HFFc6 (cell line): ENCODE results near the gene TSPAN31. TPM values are rescaled to one million over a fixed set of nuclear protein-coding genes. Genes with fewer than 3 reads are reported as not detected.

Source experiments
- DNase-seq: peaks from one replicate; pipeline ENCODE4 v3.0.0-alpha.2; 2018
- H3K27ac Mint-ChIP-seq: 2 replicates; pipeline ENCODE4 v1.8.0; 2020; ENCODE audit warnings: mild to moderate bottlenecking, mixed read lengths
- H3K27me3 Mint-ChIP-seq: 2 replicates; pipeline ENCODE4 v1.8.0; 2021; ENCODE audit warnings: mild to moderate bottlenecking, moderate library complexity, mixed read lengths; ENCODE audit not compliant: insufficient read depth
- H3K36me3 Mint-ChIP-seq: 2 replicates; pipeline ENCODE4 v1.8.0; 2021; ENCODE audit warnings: low read depth, mixed read lengths
- H3K4me1 Mint-ChIP-seq: 2 replicates; pipeline ENCODE4 v1.8.0; 2020; ENCODE audit warnings: low read depth, mixed read lengths
- H3K4me3 Mint-ChIP-seq: 2 replicates; pipeline ENCODE4 v1.8.0; 2020; ENCODE audit warnings: mild to moderate bottlenecking, moderate library complexity, mixed read lengths
- H3K9me3 Mint-ChIP-seq: 2 replicates; pipeline ENCODE4 v1.8.0; 2020; ENCODE audit warnings: mild to moderate bottlenecking, mixed read lengths
- total RNA-seq, 6 experiments: library from RNA; stranded (reverse); fragmentation: NEBNext Ultra II Directional; extraction: Animal tissue kit (Norgen Biotek cat#: 25700); gene quantifications; 2 replicates in 1 of 6; 3 replicates in 5 of 6; pipeline ENCODE4 v1.2.3, GENCODE V29; 2021
- TF ChIP-seq, protein P1 (sequence below): fragments of 200-600 bp; sonication (generic); IDR thresholded peaks from 2 replicates; pipeline ENCODE4 v1.5.0; 2021; ENCODE audit warnings: antibody characterized with exemption, mild to moderate bottlenecking

Gene TSPAN31
- total RNA-seq, 6 experiments from 2014 or later = 20.3 to 32.3 (median 24.3) TPM

- H3K4me1 Mint-ChIP-seq = peaks cover 24% of the 10 kb centered on the region
- TF ChIP-seq, protein P1, sequence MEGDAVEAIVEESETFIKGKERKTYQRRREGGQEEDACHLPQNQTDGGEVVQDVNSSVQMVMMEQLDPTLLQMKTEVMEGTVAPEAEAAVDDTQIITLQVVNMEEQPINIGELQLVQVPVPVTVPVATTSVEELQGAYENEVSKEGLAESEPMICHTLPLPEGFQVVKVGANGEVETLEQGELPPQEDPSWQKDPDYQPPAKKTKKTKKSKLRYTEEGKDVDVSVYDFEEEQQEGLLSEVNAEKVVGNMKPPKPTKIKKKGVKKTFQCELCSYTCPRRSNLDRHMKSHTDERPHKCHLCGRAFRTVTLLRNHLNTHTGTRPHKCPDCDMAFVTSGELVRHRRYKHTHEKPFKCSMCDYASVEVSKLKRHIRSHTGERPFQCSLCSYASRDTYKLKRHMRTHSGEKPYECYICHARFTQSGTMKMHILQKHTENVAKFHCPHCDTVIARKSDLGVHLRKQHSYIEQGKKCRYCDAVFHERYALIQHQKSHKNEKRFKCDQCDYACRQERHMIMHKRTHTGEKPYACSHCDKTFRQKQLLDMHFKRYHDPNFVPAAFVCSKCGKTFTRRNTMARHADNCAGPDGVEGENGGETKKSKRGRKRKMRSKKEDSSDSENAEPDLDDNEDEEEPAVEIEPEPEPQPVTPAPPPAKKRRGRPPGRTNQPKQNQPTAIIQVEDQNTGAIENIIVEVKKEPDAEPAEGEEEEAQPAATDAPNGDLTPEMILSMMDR = no peak
- H3K36me3 Mint-ChIP-seq = peaks cover 8% of the 10 kb centered on the region
- peak overlapping the region; percentile 80 for H3K4me3 Mint-ChIP-seq
- peaks cover 4% of the 10 kb centered on the region; the same call in 1 of the 2 replicates for H3K27me3 Mint-ChIP-seq
- no peak for DNase-seq
- H3K27ac Mint-ChIP-seq = no peak overlapping the region
- no peaks in the 10 kb centered on the region for H3K9me3 Mint-ChIP-seq
These were observed 19.8 kb downstream of the TSPAN31 start for GRCh38 chr12:57764662-57765002.

DNA sequence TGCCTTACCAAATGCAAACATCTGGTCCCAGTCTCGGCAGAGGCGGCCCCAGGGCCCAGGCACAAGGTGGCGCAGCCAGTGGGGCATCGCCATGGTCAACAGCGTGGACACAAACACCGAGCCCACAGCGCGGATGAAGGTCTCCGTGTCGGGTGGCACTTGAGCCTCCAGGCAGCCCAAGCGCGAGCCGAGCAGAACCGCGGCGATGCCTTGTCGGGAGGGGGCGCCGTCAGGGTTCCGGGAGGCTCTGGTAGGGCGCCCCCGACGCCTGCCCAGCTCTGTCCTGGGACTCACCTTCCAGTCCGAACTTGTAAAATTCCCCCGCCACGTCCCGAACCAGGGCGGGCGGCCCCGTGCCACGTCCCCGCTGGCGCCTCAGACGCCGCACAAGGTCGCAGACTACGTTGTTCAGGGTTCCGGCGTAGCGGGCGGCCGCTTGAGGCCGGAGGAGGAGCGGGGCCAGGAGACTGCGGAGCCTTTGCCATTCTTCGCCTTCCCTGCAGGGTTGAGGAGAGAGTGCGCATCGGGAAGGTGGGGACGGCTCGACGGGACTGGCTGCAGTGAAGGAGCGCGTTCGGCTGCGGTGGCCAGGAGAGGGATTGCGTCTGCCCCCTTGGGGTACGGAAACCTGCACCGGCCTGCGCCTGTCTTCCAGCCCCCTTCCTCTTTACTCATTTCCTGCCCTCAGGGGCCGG lies 20.3 kb downstream of the TSPAN31 start:
- Mint-ChIP-seq H3K36me3 (peaks cover 13% of the 10 kb centered on the region), H3K9me3 (no peaks in the 10 kb centered on the region), H3K4me1 (peaks cover 29% of the 10 kb centered on the region), H3K4me3 (peak overlapping the region; percentile 80), H3K27me3 (peaks cover 4% of the 10 kb centered on the region; the same call in 1 of the 2 replicates), H3K27ac (peak overlapping the region; percentile 57)
- TF ChIP-seq, protein P1 = peak; percentile 74
- DNase-seq = peak; percentile 28

GRCh38 chr12:57765698-57766463 lies 21.0 kb downstream of the TSPAN31 start:
- Mint-ChIP-seq H3K27me3 (peaks cover 4% of the 10 kb centered on the region; the same call in 1 of the 2 replicates), H3K27ac (peak overlapping the region; percentile 57; the same call in 1 of the 2 replicates), H3K4me3 (peak overlapping the region; percentile 80)

DNA sequence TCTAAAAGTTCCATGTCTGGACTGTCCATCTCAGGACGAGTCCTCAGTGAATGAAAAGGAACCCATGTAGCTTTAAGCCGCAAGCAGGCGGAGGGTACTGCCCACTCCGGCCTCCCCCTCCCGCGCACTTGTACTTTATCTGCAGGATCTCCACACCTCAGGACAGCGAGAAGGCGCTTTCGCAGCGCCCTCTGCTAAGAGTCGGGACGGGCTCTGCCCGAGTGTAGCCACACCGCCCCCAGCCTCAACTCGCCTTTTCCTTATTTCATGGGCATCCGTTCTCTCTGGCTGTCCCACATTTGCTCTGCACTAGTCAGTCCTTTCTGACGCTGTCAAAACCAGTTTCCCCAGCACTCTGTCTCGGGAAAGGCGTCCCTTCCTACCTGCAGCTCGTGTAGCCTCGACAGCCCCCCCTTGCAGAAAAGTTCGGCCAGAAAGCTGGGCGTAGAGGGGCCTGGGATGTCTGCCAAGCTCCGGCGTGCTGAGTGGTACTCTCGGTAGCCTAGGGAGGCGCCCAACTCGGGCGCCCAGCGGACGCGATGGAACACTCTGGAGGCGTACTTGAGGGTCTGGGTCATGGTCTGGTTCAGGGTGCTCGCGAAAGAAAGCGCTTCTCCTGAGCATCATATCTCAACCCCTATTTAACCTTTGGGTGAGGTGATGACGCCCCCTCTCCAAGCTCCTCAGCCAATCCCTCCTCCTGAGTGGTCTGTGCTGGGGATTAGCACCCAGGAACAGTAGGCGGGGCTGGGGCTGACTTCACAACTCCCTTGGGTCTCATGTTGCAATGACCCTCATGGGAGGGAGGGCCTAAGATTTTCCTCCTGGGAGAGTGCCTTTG lies 21.8 kb downstream of the TSPAN31 start, which contains the start of gene CYP27B1:
Gene CYP27B1 (minus strand): TSS at position 615 of the 841 bp plus-strand sequence. CDS start 37 bp downstream, at position 578.
- H3K4me1 Mint-ChIP-seq = peaks cover 45% of the 10 kb centered on the region
- peak within 1 kb of the TSS; percentile 80 for H3K4me3 Mint-ChIP-seq
- TF ChIP-seq, protein P1 = no peak
- no peaks in the 10 kb centered on the region for H3K9me3 Mint-ChIP-seq
- H3K27ac Mint-ChIP-seq = no peak within 1 kb of the TSS
- peaks cover 20% of the 10 kb centered on the region for H3K36me3 Mint-ChIP-seq
- DNase-seq = no peak
- peaks cover 4% of the 10 kb centered on the region; the same call in 1 of the 2 replicates for H3K27me3 Mint-ChIP-seq

More at GRCh38 chr12:57765698-57766463, 21.0 kb downstream of the TSPAN31 start:
- TF ChIP-seq, protein P1 = no peak
- Mint-ChIP-seq H3K9me3 (no peaks in the 10 kb centered on the region), H3K36me3 (peaks cover 20% of the 10 kb centered on the region), H3K4me1 (peaks cover 37% of the 10 kb centered on the region)
- DNase-seq = no peak

GRCh38 chr12:57767305-57767698 lies 22.5 kb downstream of the TSPAN31 start:
- H3K27me3 Mint-ChIP-seq = peaks cover 4% of the 10 kb centered on the region
- H3K4me3 Mint-ChIP-seq = no peak overlapping the region
- peaks cover 20% of the 10 kb centered on the region for H3K36me3 Mint-ChIP-seq
- TF ChIP-seq, protein P1 = no peak
- DNase-seq = no peak
- no peak overlapping the region for H3K27ac Mint-ChIP-seq
- H3K4me1 Mint-ChIP-seq = peaks cover 45% of the 10 kb centered on the region
- H3K9me3 Mint-ChIP-seq = no peaks in the 10 kb centered on the region
